WTC11 (cell line): ENCODE results near the gene LAMP1.

ENCODE experiments used
- SP1 ChIP-seq: sonication (generic); formaldehyde crosslinking; conservative IDR thresholded peaks from 2 replicates; pipeline ENCODE4 v1.8.1; 2022; ENCODE audit warnings: missing genetic modification reagents
- TCF7 ChIP-seq: sonication (generic); formaldehyde crosslinking; IDR thresholded peaks from 2 replicates; pipeline ENCODE4 v1.8.0; 2022; ENCODE audit warnings: mild to moderate bottlenecking, low read depth, missing genetic modification reagents, moderate library complexity
- TEAD4 ChIP-seq: sonication (generic); formaldehyde crosslinking; IDR thresholded peaks from 2 replicates; pipeline ENCODE4 v1.8.0; 2022; ENCODE audit warnings: mild to moderate bottlenecking, missing genetic modification reagents

GRCh38 chr13:113361406-113361805, 64.4 kb downstream of the LAMP1 start:
- TF ChIP-seq TCF7 (CRISPR knock-in tag), result no peak
- no peak for TF ChIP-seq TEAD4 (CRISPR knock-in tag)
- TF ChIP-seq SP1 (CRISPR knock-in tag), result no peak
